GM21528 (cell line): ENCODE data around the gene STX10.
"Not testable (repeated sequence)": the region's sequence is repeated elsewhere in the genome, so short reads cannot be mapped to it uniquely, and the experiment has no call there.

Source experiments
- ATAC-seq: cut with Tn5 transposase; IDR thresholded peaks from one replicate; pipeline ENCODE4 v1.9.1; 2021; ENCODE audit warnings: mild to moderate bottlenecking, moderate library complexity; ENCODE audit not compliant: unreplicated experiment, low FRiP score

Gene STX10

GRCh38 chr19:13149173-13149627 lies 975 bp downstream of the STX10 start:
- not testable (repeated sequence) for ATAC-seq

- ATAC-seq: no peak
Measured at GRCh38 chr19:13146763-13147563, 3.2 kb downstream of the STX10 start.

GRCh38 chr19:13139633-13140311 lies 10.4 kb downstream of the STX10 start:
- no peak for ATAC-seq

- no peak for ATAC-seq
Measured at GRCh38 chr19:13138916-13139198, 11.3 kb downstream of the STX10 start.

- no peak for ATAC-seq
Measured at GRCh38 chr19:13138171-13138915, 11.8 kb downstream of the STX10 start.

- ATAC-seq: no peak
Measured at GRCh38 chr19:13137290-13137794, 12.8 kb downstream of the STX10 start.

GRCh38 chr19:13135068-13136062 lies 14.8 kb downstream of the STX10 start:
- ATAC-seq: no peak

GRCh38 chr19:13134626-13135025 lies 15.5 kb downstream of the STX10 start:
- ATAC-seq: no peak

GRCh38 chr19:13133241-13133870 lies 16.8 kb downstream of the STX10 start:
- no peak for ATAC-seq

GRCh38 chr19:13132471-13133180 lies 17.5 kb downstream of the STX10 start:
- no peak for ATAC-seq

GRCh38 chr19:13130886-13131490 lies 19.2 kb downstream of the STX10 start:
- no peak for ATAC-seq

GRCh38 chr19:13129384-13129783 lies 20.8 kb downstream of the STX10 start:
- no peak for ATAC-seq

- ATAC-seq: no peak
Measured at GRCh38 chr19:13128583-13128982, 21.6 kb downstream of the STX10 start.

GRCh38 chr19:13127811-13128575 lies 22.2 kb downstream of the STX10 start:
- no peak for ATAC-seq

GRCh38 chr19:13127051-13127450 lies 23.1 kb downstream of the STX10 start:
- no peak for ATAC-seq

- no peak for ATAC-seq
Measured at GRCh38 chr19:13122980-13123957, 26.9 kb downstream of the STX10 start.
